Duodenal mucosa (tissue), 2 donors: Measurements from ENCODE around the gene SPTSSB.

Experiments used
- H3K27ac ChIP-seq: one replicate; pipeline ENCODE4 v1.7.0; 2013; ENCODE audit warnings: low read depth, low read length
- H3K27me3 ChIP-seq, 2 donors: one replicate each; pipeline ENCODE4 v1.7.0; 2013; ENCODE audit warnings: low read length in 2 of 2, control low read depth in 1 of 2; ENCODE audit not compliant: insufficient read depth in 2 of 2, control insufficient read depth in 1 of 2
- H3K36me3 ChIP-seq, 2 donors: one replicate each; pipeline ENCODE4 v1.7.0; 2013; ENCODE audit warnings: low read length in 2 of 2, control low read depth in 1 of 2; ENCODE audit not compliant: insufficient read depth in 2 of 2, control insufficient read depth in 1 of 2
- H3K4me1 ChIP-seq, 2 donors: one replicate each; pipeline ENCODE4 v1.7.0; 2013; ENCODE audit warnings: low read length in 2 of 2, control low read depth in 1 of 2; ENCODE audit not compliant: insufficient read depth in 2 of 2, control insufficient read depth in 1 of 2
- H3K4me3 ChIP-seq, 2 donors: one replicate each; pipeline ENCODE4 v1.7.0; 2013; ENCODE audit warnings: low read length in 2 of 2, low read depth in 1 of 2
- H3K9ac ChIP-seq, 2 donors: one replicate each; pipeline ENCODE4 v1.7.0; 2013; ENCODE audit warnings: low read length in 2 of 2, low read depth in 1 of 2
- H3K9me3 ChIP-seq, 2 donors: one replicate each; pipeline ENCODE4 v1.7.0; 2013; ENCODE audit warnings: low read length in 2 of 2, control low read depth in 1 of 2; ENCODE audit not compliant: control insufficient read depth in 1 of 2

The SPTSSB gene

GRCh38 chr3:161342629-161343028 lies 28.7 kb downstream of the SPTSSB start:
- no peaks in the 10 kb centered on the region for H3K4me1 ChIP-seq
- no peaks in the 10 kb centered on the region for H3K9me3 ChIP-seq
- H3K36me3 ChIP-seq = no peaks in the 10 kb centered on the region
- H3K27ac ChIP-seq = no peak overlapping the region
- no peak overlapping the region for H3K4me3 ChIP-seq
- H3K27me3 ChIP-seq = no peaks in the 10 kb centered on the region
- no peak overlapping the region for H3K9ac ChIP-seq

- no peaks in the 10 kb centered on the region for H3K9me3 ChIP-seq
- no peak overlapping the region for H3K4me3 ChIP-seq
- H3K27ac ChIP-seq = no peak overlapping the region
- no peaks in the 10 kb centered on the region for H3K36me3 ChIP-seq
- H3K9ac ChIP-seq = no peak overlapping the region
- no peaks in the 10 kb centered on the region for H3K4me1 ChIP-seq
- H3K27me3 ChIP-seq = no peaks in the 10 kb centered on the region
Observed at GRCh38 chr3:161339517-161340500, 31.5 kb downstream of the SPTSSB start.

GRCh38 chr3:161337311-161337710 lies 34.0 kb downstream of the SPTSSB start:
- Histone ChIP-seq H3K9ac (no peak overlapping the region), H3K27ac (no peak overlapping the region), H3K4me1 (no peaks in the 10 kb centered on the region), H3K36me3 (no peaks in the 10 kb centered on the region), H3K4me3 (no peak overlapping the region), H3K9me3 (no peaks in the 10 kb centered on the region), H3K27me3 (no peaks in the 10 kb centered on the region)

GRCh38 chr3:161336661-161337060 lies 34.7 kb downstream of the SPTSSB start:
- Histone ChIP-seq H3K36me3 (no peaks in the 10 kb centered on the region), H3K27ac (no peak overlapping the region), H3K4me3 (no peak overlapping the region), H3K27me3 (no peaks in the 10 kb centered on the region), H3K4me1 (no peaks in the 10 kb centered on the region), H3K9ac (no peak overlapping the region), H3K9me3 (no peaks in the 10 kb centered on the region)

- Histone ChIP-seq H3K27ac (no peak overlapping the region), H3K9me3 (no peaks in the 10 kb centered on the region), H3K36me3 (no peaks in the 10 kb centered on the region), H3K4me3 (no peak overlapping the region), H3K4me1 (no peaks in the 10 kb centered on the region), H3K27me3 (no peaks in the 10 kb centered on the region), H3K9ac (no peak overlapping the region)
Observed at GRCh38 chr3:161333696-161334095, 37.6 kb downstream of the SPTSSB start.

GRCh38 chr3:161332792-161333191 lies 38.5 kb downstream of the SPTSSB start:
- H3K36me3 ChIP-seq = no peaks in the 10 kb centered on the region
- H3K4me1 ChIP-seq = no peaks in the 10 kb centered on the region
- no peaks in the 10 kb centered on the region for H3K27me3 ChIP-seq
- H3K27ac ChIP-seq = no peak overlapping the region
- no peaks in the 10 kb centered on the region for H3K9me3 ChIP-seq
- no peak overlapping the region for H3K9ac ChIP-seq
- no peak overlapping the region for H3K4me3 ChIP-seq

GRCh38 chr3:161325059-161325458 lies 46.3 kb downstream of the SPTSSB start:
- H3K36me3 ChIP-seq = no peaks in the 10 kb centered on the region
- H3K27ac ChIP-seq = no peak overlapping the region
- no peaks in the 10 kb centered on the region for H3K9me3 ChIP-seq
- no peak overlapping the region for H3K9ac ChIP-seq
- H3K4me3 ChIP-seq = no peak overlapping the region
- H3K27me3 ChIP-seq = no peaks in the 10 kb centered on the region
- no peaks in the 10 kb centered on the region for H3K4me1 ChIP-seq

GRCh38 chr3:161323926-161324621 lies 47.2 kb downstream of the SPTSSB start:
- Histone ChIP-seq H3K9ac (no peak overlapping the region), H3K27ac (no peak overlapping the region), H3K9me3 (no peaks in the 10 kb centered on the region), H3K4me3 (no peak overlapping the region), H3K27me3 (no peaks in the 10 kb centered on the region), H3K36me3 (no peaks in the 10 kb centered on the region), H3K4me1 (no peaks in the 10 kb centered on the region)

GRCh38 chr3:161322781-161323568 lies 48.3 kb downstream of the SPTSSB start:
- Histone ChIP-seq H3K9ac (no peak overlapping the region), H3K4me1 (no peaks in the 10 kb centered on the region), H3K27me3 (no peaks in the 10 kb centered on the region), H3K27ac (no peak overlapping the region), H3K36me3 (no peaks in the 10 kb centered on the region), H3K9me3 (no peaks in the 10 kb centered on the region), H3K4me3 (no peak overlapping the region)

- Histone ChIP-seq H3K4me3 (no peak overlapping the region), H3K27ac (no peak overlapping the region), H3K27me3 (no peaks in the 10 kb centered on the region), H3K36me3 (no peaks in the 10 kb centered on the region), H3K9ac (no peak overlapping the region), H3K9me3 (no peaks in the 10 kb centered on the region), H3K4me1 (peaks cover 5 to 11% of the 10 kb centered on the region in 2 donors)
Observed at GRCh38 chr3:161320837-161321236, 50.5 kb downstream of the SPTSSB start.
